GM18499 (cell line): ENCODE measurements around the gene CCDC174.

Experiments used
- ATAC-seq: cut with Tn5 transposase; IDR thresholded peaks from one replicate; pipeline ENCODE4 v1.9.1; 2021; ENCODE audit warnings: moderate number of reproducible peaks; ENCODE audit not compliant: insufficient read depth, unreplicated experiment

CCDC174 gene

GRCh38 chr3:14624498-14624897, 27.1 kb upstream of the CCDC174 start:
- no peak for ATAC-seq

DNA sequence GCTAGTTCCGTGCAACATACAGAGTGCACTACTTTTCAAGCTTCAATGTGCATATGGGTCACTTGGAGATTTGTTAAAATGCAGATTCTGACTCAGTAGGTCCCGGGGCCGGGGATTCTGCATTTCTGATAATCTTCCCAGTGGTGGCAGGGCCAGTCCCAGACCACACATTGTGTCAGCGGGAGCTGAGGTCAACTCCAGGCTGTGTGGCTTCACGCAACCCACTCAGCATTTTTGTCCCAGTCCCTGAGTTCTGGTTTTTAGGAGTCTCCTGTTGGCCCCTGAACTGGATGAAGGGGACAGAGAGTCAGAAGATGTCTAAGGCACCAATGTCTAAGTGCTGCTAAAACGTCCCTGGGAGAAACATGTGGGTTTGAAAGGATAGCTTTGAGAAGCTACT, 26.1 kb upstream of the CCDC174 start:
- ATAC-seq, result no peak

DNA sequence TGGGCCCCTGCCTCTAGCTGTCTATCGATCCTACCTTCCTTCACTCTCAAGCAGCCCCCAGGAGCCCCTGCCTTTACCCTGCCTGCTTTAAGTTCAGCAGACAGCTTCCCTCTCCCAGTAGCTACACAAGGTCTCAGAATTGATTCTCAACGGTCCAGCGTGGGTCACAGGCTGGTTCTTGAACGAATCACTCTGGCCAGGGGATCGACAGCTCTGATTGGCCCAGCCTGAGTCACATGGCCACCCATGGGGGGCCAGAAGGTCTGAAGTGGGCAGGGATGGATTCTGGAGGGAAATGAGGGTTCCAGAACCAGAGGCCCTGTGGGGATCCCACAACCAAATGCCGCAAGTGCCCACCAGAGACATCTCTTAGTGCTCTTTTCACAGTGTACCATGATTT, 23.7 kb upstream of the CCDC174 start:
- ATAC-seq, result no peak

- no peak for ATAC-seq
Measured at GRCh38 chr3:14628406-14628805, 23.2 kb upstream of the CCDC174 start.

DNA sequence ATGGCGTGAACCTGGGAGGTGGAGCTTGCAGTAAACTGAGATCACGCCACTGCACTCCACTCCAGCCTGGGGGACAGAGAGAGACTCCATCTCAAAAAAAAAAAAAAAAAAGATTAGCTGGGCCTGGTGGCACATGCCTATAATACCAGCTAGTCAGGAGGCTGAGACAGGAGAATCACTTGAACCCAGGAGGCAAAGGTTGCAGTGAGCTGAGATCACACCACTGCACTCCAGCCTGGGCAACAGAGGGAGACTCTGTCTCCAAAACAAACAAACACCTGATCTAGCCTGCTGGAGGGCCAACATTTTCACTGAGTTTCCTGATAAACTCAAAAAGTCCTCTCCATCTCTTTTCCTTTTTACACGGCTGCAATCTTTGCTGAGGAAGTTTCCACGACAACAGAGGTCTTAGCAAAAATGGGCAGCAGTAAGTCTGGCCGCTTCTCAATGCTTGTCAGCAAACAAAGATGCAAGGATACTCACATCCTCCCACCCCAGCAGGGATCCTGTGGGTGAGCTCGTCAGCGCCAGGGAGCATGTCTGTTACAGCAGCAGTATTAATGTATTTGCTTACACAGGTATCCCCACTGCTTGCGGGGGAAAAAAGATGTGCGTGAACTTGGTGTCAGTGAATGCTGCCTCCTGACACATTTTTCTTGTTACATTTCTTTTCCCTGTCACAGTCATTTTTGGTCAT, 21.0 kb upstream of the CCDC174 start:
- no peak for ATAC-seq

DNA sequence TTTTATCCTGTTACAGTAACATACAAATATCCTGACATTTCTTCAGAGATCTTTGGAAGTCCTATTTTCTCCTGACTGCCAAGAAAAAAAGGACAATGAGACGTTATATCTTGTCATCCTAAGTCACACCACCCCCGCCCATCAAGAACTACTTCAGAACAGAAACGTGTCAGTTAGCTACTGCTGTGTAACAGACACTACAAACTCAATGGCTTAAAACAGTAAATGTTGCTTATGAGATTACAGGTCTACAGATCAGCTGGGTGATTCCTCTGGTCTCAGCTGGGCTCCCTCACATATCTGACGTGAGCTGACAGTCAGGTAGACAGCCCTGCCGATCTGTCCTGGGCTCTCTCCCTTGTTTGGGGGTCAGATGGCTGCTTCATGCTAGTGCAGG, 20.5 kb upstream of the CCDC174 start:
- no peak for ATAC-seq

- no peak for ATAC-seq
Measured at GRCh38 chr3:14631687-14632441, 19.7 kb upstream of the CCDC174 start.

DNA sequence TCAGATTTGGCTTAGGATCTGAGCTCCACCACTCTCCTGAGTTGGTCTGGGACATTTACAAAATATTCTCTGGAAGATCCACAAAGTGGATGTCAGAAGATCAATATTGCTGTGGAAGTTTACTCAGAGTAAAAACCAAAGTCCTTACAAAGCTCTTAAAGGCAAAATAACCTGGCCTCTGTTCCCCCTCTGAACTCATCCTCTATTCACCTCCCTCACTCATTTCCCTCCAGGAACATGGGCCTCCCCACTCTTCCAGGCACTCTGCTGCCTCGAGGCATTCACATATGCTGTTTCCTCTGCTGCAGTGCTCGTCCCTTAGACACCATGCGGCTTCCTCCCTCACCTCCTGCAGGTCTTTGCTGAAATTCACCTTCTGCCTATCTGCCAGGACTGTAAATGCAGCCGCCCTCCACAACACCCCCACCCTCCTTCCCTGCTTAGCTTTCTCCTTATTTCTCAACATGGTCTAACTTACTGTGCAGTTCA, 19.1 kb upstream of the CCDC174 start:
- no peak for ATAC-seq

DNA sequence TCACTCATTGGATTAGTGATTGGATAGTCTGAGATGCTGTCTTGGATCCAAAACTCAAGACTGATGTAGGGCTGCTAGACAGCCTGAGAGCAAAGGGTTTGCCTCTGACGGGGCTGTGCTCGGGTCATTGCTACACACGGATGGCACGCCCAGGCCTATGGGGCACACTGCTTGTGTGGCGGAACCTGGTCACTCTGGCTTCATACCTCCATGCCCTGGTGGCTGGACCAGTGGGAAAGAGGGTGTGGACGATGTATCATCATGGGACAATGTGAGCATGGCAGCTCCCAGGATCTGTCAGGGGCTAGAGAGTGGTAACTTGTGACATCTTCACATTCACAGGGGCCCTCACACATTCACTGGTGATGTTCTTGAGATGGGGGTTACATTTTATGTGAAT, 18.1 kb upstream of the CCDC174 start:
- ATAC-seq, result no peak

DNA sequence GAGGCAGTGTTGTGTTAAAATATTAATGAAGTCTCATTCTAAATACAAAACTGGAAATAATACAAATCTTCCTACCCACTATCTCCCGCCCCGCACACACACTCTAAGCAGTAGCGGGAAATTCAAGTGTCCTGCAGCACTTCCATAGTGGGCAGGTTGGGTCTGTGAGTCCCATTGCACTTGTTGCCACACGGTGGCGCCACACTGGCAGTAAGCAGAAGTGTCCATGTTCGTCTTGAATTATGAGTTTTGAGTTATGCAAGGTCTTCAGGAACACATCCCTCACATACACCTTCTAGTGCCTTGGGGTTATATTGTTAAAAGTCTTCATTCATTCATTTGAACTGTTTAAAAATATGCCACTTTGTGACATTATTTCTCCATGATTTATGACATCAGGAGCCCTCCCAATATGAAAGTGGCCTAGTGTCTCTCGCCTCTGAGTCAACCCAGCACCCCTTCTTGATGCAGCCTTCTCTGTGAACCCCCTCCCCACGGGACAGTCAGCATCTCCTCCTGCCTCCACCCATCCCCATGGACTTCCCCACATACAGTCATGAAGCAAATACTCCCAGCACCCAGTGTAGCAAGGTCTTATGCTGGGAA, 17.6 kb upstream of the CCDC174 start:
- ATAC-seq, result no peak

GRCh38 chr3:14634763-14635400, 16.7 kb upstream of the CCDC174 start:
- ATAC-seq, result no peak

DNA sequence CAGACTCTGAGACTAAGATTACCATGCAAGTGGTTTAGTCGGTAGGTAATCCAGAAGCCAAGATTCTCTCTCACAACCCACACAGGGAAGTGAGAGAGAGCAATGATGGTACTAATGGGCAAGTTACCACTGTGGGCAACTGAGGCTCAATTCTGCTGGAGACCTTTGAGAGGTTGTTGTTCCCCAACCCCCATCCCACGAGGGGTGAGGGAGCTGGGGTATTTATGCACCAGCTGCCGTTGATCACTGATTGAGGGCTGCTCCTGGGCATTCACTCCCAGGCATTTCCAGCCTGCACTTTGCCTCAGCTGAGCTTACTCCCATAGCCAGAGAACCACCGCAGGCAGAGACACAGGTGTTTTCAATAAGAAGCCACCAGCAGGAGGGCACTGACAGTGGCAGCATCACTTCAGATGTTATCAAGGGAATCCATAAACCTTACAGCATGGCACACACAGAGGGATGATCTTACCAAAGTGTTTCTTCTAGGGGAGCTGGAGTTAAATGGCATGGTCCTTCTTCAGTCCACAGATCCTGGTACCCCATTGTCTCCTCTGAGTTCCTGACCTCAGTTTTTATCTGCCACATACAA, 15.0 kb upstream of the CCDC174 start:
- ATAC-seq, result no peak

DNA sequence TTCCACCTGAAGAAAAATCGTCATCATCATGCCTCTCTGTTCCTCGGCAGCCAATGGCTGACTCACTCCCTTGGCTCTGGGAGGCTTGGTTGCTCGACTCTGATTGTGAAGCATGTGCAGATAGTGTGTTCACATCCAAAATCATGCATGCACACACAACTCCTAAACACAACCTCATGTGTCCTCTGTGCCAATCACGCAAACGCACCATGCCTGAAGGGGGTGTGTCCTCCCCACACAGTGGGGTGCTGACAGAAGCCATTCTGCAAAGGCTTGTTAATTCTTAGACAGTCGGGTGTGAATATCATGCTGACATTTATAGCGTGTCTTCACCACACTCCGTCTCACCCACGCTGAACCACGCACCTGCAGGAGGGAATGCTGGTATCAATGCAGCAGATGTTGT, 11.4 kb upstream of the CCDC174 start:
- no peak for ATAC-seq

DNA sequence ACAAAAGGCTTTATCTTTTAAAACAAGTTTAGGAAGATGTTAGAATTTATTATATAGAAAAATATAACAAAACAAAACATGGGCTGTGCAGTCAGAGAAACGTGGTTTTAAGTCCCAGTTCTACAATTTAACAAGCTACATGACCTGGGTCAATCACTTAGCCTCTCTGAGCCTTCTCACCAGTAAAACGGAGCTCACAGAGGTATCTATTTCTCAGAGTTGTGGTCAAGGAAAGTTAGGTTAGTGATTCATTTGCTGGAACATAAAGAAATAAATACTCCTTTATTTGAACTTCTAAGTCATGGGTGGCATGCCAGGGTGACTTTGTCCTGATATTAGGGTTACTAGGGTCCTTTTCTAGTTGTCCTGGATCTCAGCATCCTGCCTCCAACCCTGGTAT, 10.8 kb upstream of the CCDC174 start:
- no peak for ATAC-seq

DNA sequence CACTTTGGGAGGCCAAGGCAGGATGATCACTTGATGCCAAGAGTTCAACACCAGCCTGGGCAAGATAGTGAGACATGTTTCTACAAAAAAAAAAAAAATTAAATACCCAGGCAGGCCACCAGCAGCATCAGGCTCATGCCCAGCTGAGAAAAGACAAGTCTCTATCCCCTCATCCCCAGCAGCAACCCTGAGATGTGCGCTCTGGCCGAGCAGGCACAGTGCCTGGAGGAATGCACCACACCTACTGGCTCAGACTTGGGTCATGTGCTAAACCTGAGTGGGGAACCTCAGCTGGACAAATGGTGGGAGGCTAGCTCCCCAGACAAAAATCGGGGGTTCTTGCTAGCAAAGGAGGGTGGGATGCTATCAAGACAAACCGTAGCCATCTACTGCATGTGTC, 10.2 kb upstream of the CCDC174 start:
- no peak for ATAC-seq

- no peak for ATAC-seq
Measured at GRCh38 chr3:14645453-14645852, 6.1 kb upstream of the CCDC174 start.

GRCh38 chr3:14646131-14646573, 5.4 kb upstream of the CCDC174 start:
- ATAC-seq, result no peak

- ATAC-seq, result no peak
Measured at GRCh38 chr3:14646589-14647413, 4.8 kb upstream of the CCDC174 start.
